CD14-positive monocyte (primary cell): ENCODE data around the gene NKX1-1. TPM values are rescaled to one million over a fixed set of nuclear protein-coding genes. Genes with fewer than 3 reads are reported as not detected.

Source experiments
- DNase-seq, 3 donors: peaks; one replicate each; pipeline ENCODE4 v3.0.0-alpha.2; 2011 to 2022
- H2AFZ ChIP-seq: 2 replicates; pipeline ENCODE4 v1.6.0; 2012; ENCODE audit warnings: mild to moderate bottlenecking, low read depth, low read length, inconsistent platforms; ENCODE audit not compliant: insufficient read depth, poor library complexity, severe bottlenecking
- H3K27ac ChIP-seq, 2 donors: 1 replicate in 1 of 2; 2 replicates in 1 of 2; pipeline ENCODE4 v1.5.1; 2012 to 2013; ENCODE audit warnings: low read length in 2 of 2, control low read depth in 1 of 2, inconsistent platforms in 1 of 2, low read depth in 1 of 2, mild to moderate bottlenecking in 1 of 2
- H3K27me3 ChIP-seq, 2 donors: one replicate each; pipeline versions ENCODE4 v1.6.0 to v1.6.1; 2011 to 2013; ENCODE audit warnings: low read length in 2 of 2; ENCODE audit not compliant: control insufficient read depth in 2 of 2, insufficient read depth in 2 of 2
- H3K36me3 ChIP-seq, 2 donors: replicated peaks in 1 of 2; 1 replicate in 1 of 2; 2 replicates in 1 of 2; pipeline versions ENCODE4 v1.5.1 to v1.6.1; 2012 to 2013; ENCODE audit warnings: low read length in 2 of 2, control low read depth in 1 of 2, inconsistent platforms in 1 of 2, mild to moderate bottlenecking in 1 of 2; ENCODE audit not compliant: insufficient read depth in 2 of 2, control insufficient read depth in 1 of 2
- H3K4me1 ChIP-seq, 2 donors: 1 replicate in 1 of 2; 2 replicates in 1 of 2; pipeline versions ENCODE4 v1.5.1 to v1.6.1; 2012 to 2013; ENCODE audit warnings: low read length in 2 of 2, control low read depth in 1 of 2, inconsistent platforms in 1 of 2, mild to moderate bottlenecking in 1 of 2, moderate library complexity in 1 of 2; ENCODE audit not compliant: insufficient read depth in 2 of 2, control insufficient read depth in 1 of 2
- H3K4me2 ChIP-seq: replicated peaks from 2 replicates; pipeline ENCODE3; 2012; ENCODE audit warnings: low read length, moderate library complexity, mild to moderate bottlenecking; ENCODE audit not compliant: poor library complexity, severe bottlenecking; ENCODE audit errors: extremely low read depth
- H3K4me3 ChIP-seq, 3 experiments: fragments of 200-600 bp in 1 of 3; sonication (generic) in 1 of 3; replicated peaks in 1 of 3; 1 replicate in 2 of 3; 2 replicates in 1 of 3; pipeline ENCODE4 v1.5.1; 2011 to 2013; ENCODE audit warnings: low read length in 3 of 3, mild to moderate bottlenecking in 3 of 3, control low read depth in 2 of 3, low read depth in 2 of 3, inconsistent platforms in 1 of 3, moderate library complexity in 1 of 3
- H3K79me2 ChIP-seq: 2 replicates; pipeline ENCODE4 v1.6.0; 2012; ENCODE audit warnings: mild to moderate bottlenecking, control low read depth, inconsistent platforms, low read length, moderate library complexity; ENCODE audit not compliant: insufficient read depth
- H3K9ac ChIP-seq: 2 replicates; pipeline ENCODE4 v1.6.0; 2017; ENCODE audit warnings: low read length, mild to moderate bottlenecking; ENCODE audit not compliant: insufficient read depth, poor library complexity, severe bottlenecking
- H3K9me3 ChIP-seq, 2 donors: replicated peaks in 1 of 2; 1 replicate in 1 of 2; 2 replicates in 1 of 2; pipeline versions ENCODE4 v1.5.1 to v1.6.1; 2012 to 2013; ENCODE audit warnings: low read length in 2 of 2, control low read depth in 1 of 2; ENCODE audit not compliant: control insufficient read depth in 1 of 2, insufficient read depth in 1 of 2
- H4K20me1 ChIP-seq: 2 replicates; pipeline ENCODE4 v1.6.0; 2012; ENCODE audit warnings: mild to moderate bottlenecking, low read length, control low read depth, moderate library complexity; ENCODE audit not compliant: insufficient read depth
- H3K27ac Mint-ChIP-seq, 7 donors: one replicate each; pipeline ENCODE4 v1.8.0; 2020; ENCODE audit warnings: mild to moderate bottlenecking in 7 of 7, mixed read lengths in 7 of 7, moderate library complexity in 6 of 7, inconsistent platforms in 2 of 7
- H3K27me3 Mint-ChIP-seq, 3 donors: one replicate each; pipeline ENCODE4 v1.8.0; 2021 to 2022; ENCODE audit warnings: low read depth in 3 of 3, mild to moderate bottlenecking in 3 of 3, mixed read lengths in 3 of 3, moderate library complexity in 3 of 3, inconsistent platforms in 1 of 3
- H3K36me3 Mint-ChIP-seq, 2 donors: one replicate each; pipeline ENCODE4 v1.8.0; 2020; ENCODE audit warnings: mixed read lengths in 2 of 2, inconsistent platforms in 1 of 2, mild to moderate bottlenecking in 1 of 2
- H3K4me1 Mint-ChIP-seq: one replicate; pipeline ENCODE4 v1.8.0; 2020; ENCODE audit warnings: mild to moderate bottlenecking, mixed read lengths
- H3K4me3 Mint-ChIP-seq, 2 donors: one replicate each; pipeline ENCODE4 v1.8.0; 2020; ENCODE audit warnings: mild to moderate bottlenecking in 2 of 2, mixed read lengths in 2 of 2, moderate library complexity in 1 of 2
- H3K9me3 Mint-ChIP-seq, 7 donors: one replicate each; pipeline ENCODE4 v1.8.0; 2020 to 2022; ENCODE audit warnings: mixed read lengths in 7 of 7, mild to moderate bottlenecking in 6 of 7, moderate library complexity in 6 of 7, inconsistent platforms in 2 of 7
- WGBS: methylation state at CpG from one replicate; pipeline ENCODE4 v1.1.5; 2013; ENCODE audit warnings: missing lambda C conversion rate; ENCODE audit not compliant: insufficient coverage; 5-methylcytosine and 5-hydroxymethylcytosine counted together
- intact Hi-C, 2 donors: fragments of 100-400 bp; cut with micrococcal nuclease; formaldehyde crosslinking; loops; one replicate each; pipeline versions ENCODE4 v1.15.0 to v1.15.1; 2023
- polyA plus RNA-seq, 3 donors: library from polyadenylated mRNA; depleted of rRNA in 1 of 3; unstranded in 2 of 3; stranded (reverse) in 1 of 3; fragments of 300-500 nt in 2 of 3; fragments of >200 nt in 1 of 3; fragmentation: Illumina TruSeq in 2 of 3; gene quantifications; 1 replicate in 2 of 3; 2 replicates in 1 of 3; pipeline ENCODE4 v1.2.3, GENCODE V29; 2012 to 2021
- TF ChIP-seq, protein P1 (sequence below): fragments of 200-600 bp; IDR thresholded peaks from one replicate; pipeline ENCODE4 v1.8.0; 2022; ENCODE audit warnings: antibody characterized with exemption, mild to moderate bottlenecking

NKX1-1 gene
- polyA plus RNA-seq, 3 donors, result not detected

DNA sequence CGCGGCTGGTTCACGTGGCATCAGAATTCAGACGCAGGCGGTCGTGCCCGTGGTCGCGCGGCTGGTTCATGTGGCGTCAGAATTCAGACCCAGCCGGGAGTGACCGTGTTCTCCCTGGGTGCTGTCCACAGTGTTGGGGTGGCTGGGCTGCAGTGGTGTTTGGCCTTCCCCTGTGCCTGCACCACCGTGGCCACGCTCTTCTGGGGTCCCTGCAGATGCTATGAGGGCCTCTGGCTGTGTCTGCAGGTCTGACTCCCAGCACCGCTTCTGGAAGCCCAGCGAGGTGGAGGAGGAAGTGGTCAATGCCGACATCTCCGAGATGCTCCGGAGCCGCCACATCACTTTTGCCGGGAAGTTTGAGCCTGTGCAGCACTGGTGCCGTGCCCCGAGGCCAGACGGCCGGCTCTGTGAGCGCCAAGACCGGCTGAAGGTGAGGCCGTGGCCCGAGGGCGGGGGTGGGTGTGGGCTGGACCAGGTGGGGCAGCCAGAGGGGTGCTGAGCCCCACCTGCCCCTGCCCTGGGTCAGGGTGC, 26.4 kb downstream of the NKX1-1 start:
- Histone ChIP-seq H3K36me3 (peaks cover 25 to 34% of the 10 kb centered on the region in 2 donors), H3K9ac (no peak overlapping the region), H3K9me3 (no peaks in the 10 kb centered on the region), H3K4me2 (no peak overlapping the region), H3K27me3 (no peaks in the 10 kb centered on the region), H4K20me1 (no peaks in the 10 kb centered on the region), H2AFZ (no peak overlapping the region), H3K27ac (no peak overlapping the region), H3K4me1 (no peaks in the 10 kb centered on the region), H3K4me3 (no peak overlapping the region), H3K79me2 (no peaks in the 10 kb centered on the region)
- WGBS, result 97% methylated on average over 19 of the region's 31 CpGs
- Mint-ChIP-seq H3K27me3 (no peaks in the 10 kb centered on the region), H3K9me3 (no peaks in the 10 kb centered on the region), H3K4me1 (no peaks in the 10 kb centered on the region), H3K27ac (peak overlapping the region in 1 of 7 donors; percentile 37), H3K4me3 (no peak overlapping the region), H3K36me3 (peaks cover 20 to 53% of the 10 kb centered on the region in 2 donors)
- intact Hi-C loops, result no loop called here
- DNase-seq, result no peak
- TF ChIP-seq, protein P1, sequence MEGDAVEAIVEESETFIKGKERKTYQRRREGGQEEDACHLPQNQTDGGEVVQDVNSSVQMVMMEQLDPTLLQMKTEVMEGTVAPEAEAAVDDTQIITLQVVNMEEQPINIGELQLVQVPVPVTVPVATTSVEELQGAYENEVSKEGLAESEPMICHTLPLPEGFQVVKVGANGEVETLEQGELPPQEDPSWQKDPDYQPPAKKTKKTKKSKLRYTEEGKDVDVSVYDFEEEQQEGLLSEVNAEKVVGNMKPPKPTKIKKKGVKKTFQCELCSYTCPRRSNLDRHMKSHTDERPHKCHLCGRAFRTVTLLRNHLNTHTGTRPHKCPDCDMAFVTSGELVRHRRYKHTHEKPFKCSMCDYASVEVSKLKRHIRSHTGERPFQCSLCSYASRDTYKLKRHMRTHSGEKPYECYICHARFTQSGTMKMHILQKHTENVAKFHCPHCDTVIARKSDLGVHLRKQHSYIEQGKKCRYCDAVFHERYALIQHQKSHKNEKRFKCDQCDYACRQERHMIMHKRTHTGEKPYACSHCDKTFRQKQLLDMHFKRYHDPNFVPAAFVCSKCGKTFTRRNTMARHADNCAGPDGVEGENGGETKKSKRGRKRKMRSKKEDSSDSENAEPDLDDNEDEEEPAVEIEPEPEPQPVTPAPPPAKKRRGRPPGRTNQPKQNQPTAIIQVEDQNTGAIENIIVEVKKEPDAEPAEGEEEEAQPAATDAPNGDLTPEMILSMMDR, result no peak

DNA sequence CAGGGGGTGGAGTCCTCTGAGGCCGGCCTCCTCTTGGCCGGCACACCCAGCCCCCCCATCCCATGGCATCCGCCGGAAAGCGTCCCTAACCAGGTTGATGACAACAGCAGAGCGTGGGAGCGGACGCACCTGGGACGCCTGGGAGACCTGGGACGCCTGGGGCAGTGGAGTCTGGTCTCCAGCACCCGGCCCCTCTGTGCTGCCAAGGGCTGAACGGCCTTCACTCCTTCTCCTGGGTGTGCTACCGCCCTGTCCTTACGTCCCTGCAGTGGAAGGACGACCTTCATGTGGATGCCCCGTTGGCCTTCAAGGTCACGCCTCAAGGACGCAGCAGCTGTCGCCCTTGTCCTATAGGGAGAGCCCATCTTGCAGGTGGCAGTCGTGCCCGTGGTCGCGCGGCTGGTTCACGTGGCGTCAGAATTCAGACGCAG, 26.9 kb downstream of the NKX1-1 start:
- Mint-ChIP-seq H3K27me3 (no peaks in the 10 kb centered on the region), H3K4me1 (no peaks in the 10 kb centered on the region), H3K36me3 (peaks cover 18 to 50% of the 10 kb centered on the region in 2 donors), H3K27ac (no peak overlapping the region), H3K9me3 (no peaks in the 10 kb centered on the region), H3K4me3 (no peak overlapping the region)
- Histone ChIP-seq H3K36me3 (peaks cover 29 to 34% of the 10 kb centered on the region in 2 donors), H3K4me2 (no peak overlapping the region), H4K20me1 (no peaks in the 10 kb centered on the region), H3K9me3 (no peaks in the 10 kb centered on the region), H2AFZ (no peak overlapping the region), H3K4me1 (no peaks in the 10 kb centered on the region), H3K79me2 (no peaks in the 10 kb centered on the region), H3K4me3 (no peak overlapping the region), H3K9ac (no peak overlapping the region), H3K27me3 (no peaks in the 10 kb centered on the region), H3K27ac (no peak overlapping the region)
- intact Hi-C loops, result no loop called here
- TF ChIP-seq, protein P1, result no peak
- DNase-seq, result no peak
- 98% methylated on average over 17 of the region's 27 CpGs for whole genome bisulfite sequencing
